PC-9 (cell line): Measurements from ENCODE around the gene TBX6.

Experiments
- EZH2 ChIP-seq: fragments of 200-600 bp; sonication (generic); IDR thresholded peaks from 2 replicates; pipeline ENCODE4 v1.8.0; 2017; ENCODE audit warnings: antibody characterized with exemption, low read depth
- TF ChIP-seq, protein P1 (sequence below): fragments of 200-600 bp; sonication (generic); conservative IDR thresholded peaks from 2 replicates; pipeline ENCODE4 v1.6.1; 2017; ENCODE audit warnings: mixed run types, antibody characterized with exemption, mild to moderate bottlenecking, moderate library complexity

DNA sequence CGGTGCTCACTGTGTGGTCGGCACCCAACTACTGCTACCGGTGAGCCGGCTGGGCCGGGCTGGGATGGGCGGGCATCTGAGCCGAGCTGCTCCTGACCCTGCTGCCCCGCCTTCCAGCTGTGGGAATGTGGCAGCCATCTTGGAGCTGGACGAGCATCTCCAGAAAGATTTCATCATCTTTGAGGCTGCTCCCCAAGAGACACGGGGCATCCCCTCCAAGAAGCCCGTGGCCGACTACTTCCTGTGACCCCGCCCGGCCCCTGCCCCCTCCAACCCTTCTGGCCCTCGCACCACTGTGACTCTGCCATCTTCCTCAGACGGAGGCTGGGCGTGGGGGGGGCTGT lies 6.9 kb downstream of the TBX6 start:
- TF ChIP-seq, protein P1, sequence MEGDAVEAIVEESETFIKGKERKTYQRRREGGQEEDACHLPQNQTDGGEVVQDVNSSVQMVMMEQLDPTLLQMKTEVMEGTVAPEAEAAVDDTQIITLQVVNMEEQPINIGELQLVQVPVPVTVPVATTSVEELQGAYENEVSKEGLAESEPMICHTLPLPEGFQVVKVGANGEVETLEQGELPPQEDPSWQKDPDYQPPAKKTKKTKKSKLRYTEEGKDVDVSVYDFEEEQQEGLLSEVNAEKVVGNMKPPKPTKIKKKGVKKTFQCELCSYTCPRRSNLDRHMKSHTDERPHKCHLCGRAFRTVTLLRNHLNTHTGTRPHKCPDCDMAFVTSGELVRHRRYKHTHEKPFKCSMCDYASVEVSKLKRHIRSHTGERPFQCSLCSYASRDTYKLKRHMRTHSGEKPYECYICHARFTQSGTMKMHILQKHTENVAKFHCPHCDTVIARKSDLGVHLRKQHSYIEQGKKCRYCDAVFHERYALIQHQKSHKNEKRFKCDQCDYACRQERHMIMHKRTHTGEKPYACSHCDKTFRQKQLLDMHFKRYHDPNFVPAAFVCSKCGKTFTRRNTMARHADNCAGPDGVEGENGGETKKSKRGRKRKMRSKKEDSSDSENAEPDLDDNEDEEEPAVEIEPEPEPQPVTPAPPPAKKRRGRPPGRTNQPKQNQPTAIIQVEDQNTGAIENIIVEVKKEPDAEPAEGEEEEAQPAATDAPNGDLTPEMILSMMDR: no peak
- no peak for TF ChIP-seq EZH2
